Measurements from ENCODE around the gene CFAP100. TPM values are rescaled to one million over a fixed set of nuclear protein-coding genes. Genes with fewer than 3 reads are reported as not detected.

Gene CFAP100
- total and polyA plus RNA-seq, 2 of the 4 experiments (the other 2 are of a cell fraction), result not detected

GRCh38 chr3:126393563-126393962 lies 1.1 kb upstream of the CFAP100 start:
- no peak overlapping the region for H3K18ac ChIP-seq (ENCODE audit: low read depth, low read length)
- intact Hi-C loops (cut with micrococcal nuclease), result no loop called here
- no peak overlapping the region for H2BK15ac ChIP-seq (ENCODE audit: low read depth, low read length)
- H4K8ac ChIP-seq (ENCODE audit: low read depth in 2 of 2, low read length in 2 of 2), result no peak overlapping the region
- H3K56ac ChIP-seq (ENCODE audit: extremely low read depth, insufficient read depth, low read length), result no peak overlapping the region
- no peak overlapping the region for H4K91ac ChIP-seq (ENCODE audit: insufficient read depth, low read depth, low read length)
- no peak overlapping the region for H2AK9ac ChIP-seq (replicated peaks; ENCODE audit: low read depth, low read length, poor library complexity)
- H3K27me3 ChIP-seq (ENCODE audit: control insufficient read depth, insufficient read depth, low read length), result peaks cover 47% of the 10 kb centered on the region
- TF ChIP-seq CEBPB (IDR thresholded peaks at IDR 0.05; ENCODE audit: low read depth, low read length) (no peak), FOS (IDR thresholded peaks at IDR 0.05; ENCODE audit: low read depth, low read length) (no peak)
- no TSS peak for BruUV-seq (replicated peaks)
- H2BK5ac ChIP-seq (ENCODE audit: low read depth, low read length, poor library complexity, severe bottlenecking), result no peak overlapping the region
- no peak overlapping the region for H3K9ac ChIP-seq (ENCODE audit: low read depth, low read length)
- H2BK20ac ChIP-seq (ENCODE audit: low read depth, low read length), result no peak overlapping the region
- no peak overlapping the region for H3K23ac ChIP-seq (ENCODE audit: low read depth, low read length)
- dilution Hi-C loops (cut with HindIII; ENCODE audit: low sequenced_read_pairs, unreplicated experiment), result no loop called here
- H3K4me2 ChIP-seq (ENCODE audit: low read depth, low read length), result no peak overlapping the region
- no peak overlapping the region for H2BK120ac ChIP-seq (ENCODE audit: low read depth, low read length)
- no peaks in the 10 kb centered on the region for H3K9me3 ChIP-seq (ENCODE audit: control insufficient read depth, insufficient read depth, low read length)
- WGBS, 2 experiments (ENCODE audit: extremely low coverage in 2 of 2, insufficient read length in 1 of 2), result no CpG with 5 or more reads among the region's 4 CpGs
- H3K9me1 ChIP-seq (ENCODE audit: insufficient read depth, low read length), result no peaks in the 10 kb centered on the region
- no peak overlapping the region for H3K4ac ChIP-seq (ENCODE audit: low read depth, low read length)
- no peak overlapping the region for H2AFZ ChIP-seq (replicated peaks; ENCODE audit: low read length, poor library complexity)
- in situ Hi-C loops (cut with MboI; ENCODE audit: low sequenced_read_pairs), result loop anchor here (10.0 to 25.0 kb wide), 2 partner anchors 149 to 431 kb away; partner anchors contain the start of gene ROPN1B
- ChIA-PET POLR2A (ENCODE audit: unreplicated experiment) (no interaction called here), CTCF (no interaction called here)
- H3K36me3 ChIP-seq (ENCODE audit: control insufficient read depth, insufficient read depth, low read length), result no peaks in the 10 kb centered on the region
- ATAC-seq (ENCODE audit: low read depth) (no peak), DNase-seq (no peak)
- H3K4me1 ChIP-seq (ENCODE audit: control insufficient read depth, insufficient read depth, low read length), result no peaks in the 10 kb centered on the region
- no peaks in the 10 kb centered on the region for H3K79me1 ChIP-seq (ENCODE audit: low read depth in 1 of 2, low read length in 2 of 2)
- no peak overlapping the region for H2AK5ac ChIP-seq (ENCODE audit: low read depth, low read length)
- H3K27ac ChIP-seq (ENCODE audit: insufficient read depth, low read length), result no peak overlapping the region
- H3K4me3 ChIP-seq (ENCODE audit: insufficient read depth, low read depth, low read length), result no peak overlapping the region
- no peak overlapping the region for H4K5ac ChIP-seq (ENCODE audit: low read depth, low read length)
- H3K14ac ChIP-seq (replicated peaks; ENCODE audit: low read depth, low read length), result no peak overlapping the region
- no peaks in the 10 kb centered on the region for H4K20me1 ChIP-seq (ENCODE audit: insufficient read depth, low read length)
